K562 (cell line): ENCODE results near the gene GMPR2.

ENCODE experiments used
- COPS2 ChIP-seq: fragments of 450-650 bp; conservative IDR thresholded peaks from 2 replicates; pipeline ENCODE4 v1.6.1; 2016; ENCODE audit warnings: mild to moderate bottlenecking, moderate library complexity
- CTCF ChIP-seq, 3 experiments: IDR thresholded peaks in 2 of 3; conservative IDR thresholded peaks in 1 of 3; 2 replicates each; pipeline ENCODE4 v1.5.1; 2011 to 2012; ENCODE audit warnings: low read length in 3 of 3, mild to moderate bottlenecking in 3 of 3, control low read depth in 2 of 3, improper control_type of control experiment in 1 of 3, inconsistent platforms in 1 of 3, low read depth in 1 of 3, mixed read lengths in 1 of 3, moderate library complexity in 1 of 3; ENCODE audit not compliant: insufficient read depth in 2 of 3
- DDX20 ChIP-seq: fragments of 450-650 bp; IDR thresholded peaks from 2 replicates; pipeline ENCODE4 v1.6.1; 2016; ENCODE audit warnings: missing genetic modification characterization, low read depth, mild to moderate bottlenecking, missing compliant biosample characterization, moderate library complexity
- EP300 ChIP-seq: IDR thresholded peaks from 2 replicates; pipeline ENCODE4 v1.6.1; 2012; ENCODE audit warnings: low read length, improper control_type of control experiment
- FUS ChIP-seq: fragments of 200-400 bp; formaldehyde crosslinking; optimal IDR thresholded peaks from 2 replicates; pipeline ENCODE3; 2017; ENCODE audit warnings: low read depth, low read length
- HMGXB4 ChIP-seq: sonication (generic); formaldehyde crosslinking; IDR thresholded peaks from 2 replicates; pipeline ENCODE4 v1.8.1; 2023; ENCODE audit warnings: mild to moderate bottlenecking, missing genetic modification reagents
- HNRNPH1 ChIP-seq: fragments of 200-400 bp; formaldehyde crosslinking; optimal IDR thresholded peaks from 2 replicates; pipeline ENCODE3; 2017; ENCODE audit warnings: low read depth, mild to moderate bottlenecking, low read length, moderate library complexity
- NCOA1 ChIP-seq: fragments of 450-650 bp; IDR thresholded peaks from 2 replicates; pipeline ENCODE4 v1.6.1; 2016; ENCODE audit warnings: low read depth
- TFE3 ChIP-seq: fragments of 450-650 bp; formaldehyde crosslinking; IDR thresholded peaks from 2 replicates; pipeline ENCODE4 v1.4.0; 2020; ENCODE audit warnings: mild to moderate bottlenecking, mixed read lengths
- XRCC4 ChIP-seq: IDR thresholded peaks from one replicate; pipeline ENCODE4 v1.6.1; 2011; ENCODE audit not compliant: insufficient read depth, insufficient read length; ENCODE audit errors: extremely low read depth
- ZBTB26 ChIP-seq: fragments of 450-650 bp; formaldehyde crosslinking; IDR thresholded peaks from 2 replicates; pipeline ENCODE4 v1.4.0; 2022; ENCODE audit warnings: missing genetic modification characterization
- ZBTB8A ChIP-seq: fragments of 450-650 bp; IDR thresholded peaks from 2 replicates; pipeline ENCODE4 v1.6.1; 2018; ENCODE audit warnings: mild to moderate bottlenecking, moderate library complexity; ENCODE audit not compliant: partially characterized antibody

- no peak for TF ChIP-seq HMGXB4 (CRISPR knock-in tag)
- no peak for TF ChIP-seq ZBTB26 (CRISPR knock-in tag)
- no peak for TF ChIP-seq TFE3 (CRISPR knock-in tag)
- no peak for TF ChIP-seq FUS
- no peak for TF ChIP-seq HNRNPH1
- no peak for TF ChIP-seq CTCF (IDR thresholded peaks at IDR 0.05 in 2 of 3, conservative IDR thresholded peaks at IDR 0.05 in 1 of 3; ENCODE audit: insufficient read depth in 2 of 3, low read depth in 1 of 3, low read length in 3 of 3)
- TF ChIP-seq DDX20 (tag), result no peak
- TF ChIP-seq NCOA1, result no peak
- TF ChIP-seq ZBTB8A, result no peak
- TF ChIP-seq XRCC4, result no peak
- TF ChIP-seq EP300, result no peak
- TF ChIP-seq COPS2, result no peak
Observed at GRCh38 chr14:24228902-24229301, 3.8 kb upstream of the GMPR2 start.
